ENCODE data around the gene PDPK1. TPM values are rescaled to one million over a fixed set of nuclear protein-coding genes. Genes with fewer than 3 reads are reported as not detected.

The PDPK1 gene
- polyA plus RNA-seq (2011; rRNA removed): 25.0 and 31.3 TPM in 2 replicates
- 13.6 and 16.1 TPM in 2 replicates for polyA minus RNA-seq (2011; rRNA and poly(A)+ RNA removed)

- ChIA-PET POLR2A (no interaction called here), CTCF (no interaction called here)
- H3K4me3 ChIP-seq (ENCODE audit: low read depth, low read length): peak within 1 kb of the TSS; percentile 70
- H3K27me3 ChIP-seq (ENCODE audit: control insufficient read depth, insufficient read depth, low read length): no peaks in the 10 kb centered on the region
- no peak for TF ChIP-seq CTCF (IDR thresholded peaks at IDR 0.05; ENCODE audit: insufficient read depth, low read depth, low read length)
- peak; percentile 57 for DNase-seq (ENCODE audit: low read depth)
- no peaks in the 10 kb centered on the region for H3K36me3 ChIP-seq (ENCODE audit: control insufficient read depth, insufficient read depth, low read length)
These were observed at the start of gene PDPK1 for GRCh38 chr16:2537451-2538379. PDPK1 (plus strand) TSS chr16:2538021; CDS start chr16:2538113, 92 bp downstream.

- H3K36me3 ChIP-seq (ENCODE audit: control insufficient read depth, insufficient read depth, low read length): peaks cover 15% of the 10 kb centered on the region
- H3K4me3 ChIP-seq (ENCODE audit: low read depth, low read length): no peak overlapping the region
- no peak for TF ChIP-seq CTCF (IDR thresholded peaks at IDR 0.05; ENCODE audit: insufficient read depth, low read depth, low read length)
- POLR2A ChIA-PET: no interaction called here
- DNase-seq (ENCODE audit: low read depth): no peak
- H3K27me3 ChIP-seq (ENCODE audit: control insufficient read depth, insufficient read depth, low read length): no peaks in the 10 kb centered on the region
- CTCF ChIA-PET: interaction anchor here (0.5 to 8.3 kb wide), 4 partner anchors 12 to 242 kb away, joined by 3 to 63 read pairs (median 4); partner anchors contain the start of genes ECI1 and TBC1D24
These were observed 48.2 kb upstream of the PDPK1 start for GRCh38 chr16:2489581-2489980.

GRCh38 chr16:2490190-2491105 lies 47.4 kb upstream of the PDPK1 start:
- no peak for TF ChIP-seq CTCF (IDR thresholded peaks at IDR 0.05; ENCODE audit: insufficient read depth, low read depth, low read length)
- no peak for DNase-seq (ENCODE audit: low read depth)
- Histone ChIP-seq H3K4me3 (ENCODE audit: low read depth, low read length) (no peak overlapping the region), H3K36me3 (ENCODE audit: control insufficient read depth, insufficient read depth, low read length) (peaks cover 15% of the 10 kb centered on the region), H3K27me3 (ENCODE audit: control insufficient read depth, insufficient read depth, low read length) (no peaks in the 10 kb centered on the region)
- ChIA-PET CTCF (interaction anchor here (0.5 to 3.2 kb wide), 3 partner anchors 11 to 243 kb away, joined by 3 to 19 read pairs (median 4); partner anchors contain the start of gene ECI1), POLR2A (no interaction called here)

- DNase-seq (ENCODE audit: low read depth): no peak
- Histone ChIP-seq H3K27me3 (ENCODE audit: control insufficient read depth, insufficient read depth, low read length) (no peaks in the 10 kb centered on the region), H3K4me3 (ENCODE audit: low read depth, low read length) (no peak overlapping the region), H3K36me3 (ENCODE audit: control insufficient read depth, insufficient read depth, low read length) (peaks cover 23% of the 10 kb centered on the region)
- POLR2A ChIA-PET: no interaction called here
- no peak for TF ChIP-seq CTCF (IDR thresholded peaks at IDR 0.05; ENCODE audit: insufficient read depth, low read depth, low read length)
- CTCF ChIA-PET: interaction anchor here (0.6 to 3.2 kb wide), 3 partner anchors 9 to 239 kb away, joined by 3 to 19 read pairs (median 4); no protein-coding TSS in a partner anchor
These were observed 45.5 kb upstream of the PDPK1 start for GRCh38 chr16:2492292-2492691.
